Measurements from ENCODE around the gene RDH11. TPM values are rescaled to one million over a fixed set of nuclear protein-coding genes. Genes with fewer than 3 reads are reported as not detected.

RDH11 gene, protein sequence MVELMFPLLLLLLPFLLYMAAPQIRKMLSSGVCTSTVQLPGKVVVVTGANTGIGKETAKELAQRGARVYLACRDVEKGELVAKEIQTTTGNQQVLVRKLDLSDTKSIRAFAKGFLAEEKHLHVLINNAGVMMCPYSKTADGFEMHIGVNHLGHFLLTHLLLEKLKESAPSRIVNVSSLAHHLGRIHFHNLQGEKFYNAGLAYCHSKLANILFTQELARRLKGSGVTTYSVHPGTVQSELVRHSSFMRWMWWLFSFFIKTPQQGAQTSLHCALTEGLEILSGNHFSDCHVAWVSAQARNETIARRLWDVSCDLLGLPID
- total RNA-seq = 10 to 100 TPM; 56.6 to 60.4 TPM

DNA sequence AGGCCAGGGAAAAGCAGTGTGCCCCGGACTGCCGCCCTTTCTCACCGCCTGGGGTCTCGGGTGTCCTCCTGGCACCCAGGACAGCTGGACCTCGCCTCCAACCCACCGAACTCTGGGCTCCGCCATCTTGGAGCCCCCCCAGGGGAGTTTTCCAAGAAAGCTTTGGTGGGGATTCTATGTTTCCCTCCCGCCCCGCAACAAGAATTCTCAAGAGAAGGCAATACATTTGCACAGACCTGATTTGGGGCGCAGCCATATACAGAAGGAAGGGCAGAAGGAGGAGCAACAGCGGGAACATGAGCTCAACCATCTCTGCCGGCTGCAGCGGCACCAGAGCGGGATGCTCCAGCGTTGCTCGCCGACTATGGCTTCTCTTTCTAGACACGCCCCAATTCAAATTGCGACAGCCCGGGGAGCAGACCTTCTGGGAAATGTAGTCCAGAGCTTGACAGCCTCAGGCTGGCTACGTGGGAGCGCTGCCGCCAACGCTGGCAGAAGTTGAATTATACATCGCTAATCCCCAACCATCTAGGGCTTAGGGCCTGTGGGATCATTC lies at the start of gene RDH11:
Gene RDH11 (minus strand): TSS at position 371 of the 556 bp plus-strand sequence. CDS start 61 bp downstream, at position 310.
- H3K4me1 Mint-ChIP-seq = peaks cover 30% of the 10 kb centered on the region
- ChIA-PET CTCF (interaction anchor here (0.8 to 5.3 kb wide), 9 partner anchors 8 to 336 kb away, joined by 3 to 40 read pairs (median 5); partner anchors contain the start of genes ATP6V1D, PIGH and VTI1B), POLR2A (interaction anchor here (0.7 to 5.8 kb wide), 16 partner anchors 9 to 1098 kb away, joined by 3 to 69 read pairs (median 5); partner anchors contain the start of genes ATP6V1D, EIF2S1, PIGH and RAD51B)
- H3K27me3 Mint-ChIP-seq = no peaks in the 10 kb centered on the region
- H3K36me3 Mint-ChIP-seq (ENCODE audit: low read depth) = peaks cover 25% of the 10 kb centered on the region
- peak; percentile 88 for DNase-seq
- peak within 1 kb of the TSS; percentile 89 for H3K27ac Mint-ChIP-seq
- H3K9me3 Mint-ChIP-seq = no peaks in the 10 kb centered on the region
- H3K4me3 Mint-ChIP-seq = peak within 1 kb of the TSS; percentile 89

DNA sequence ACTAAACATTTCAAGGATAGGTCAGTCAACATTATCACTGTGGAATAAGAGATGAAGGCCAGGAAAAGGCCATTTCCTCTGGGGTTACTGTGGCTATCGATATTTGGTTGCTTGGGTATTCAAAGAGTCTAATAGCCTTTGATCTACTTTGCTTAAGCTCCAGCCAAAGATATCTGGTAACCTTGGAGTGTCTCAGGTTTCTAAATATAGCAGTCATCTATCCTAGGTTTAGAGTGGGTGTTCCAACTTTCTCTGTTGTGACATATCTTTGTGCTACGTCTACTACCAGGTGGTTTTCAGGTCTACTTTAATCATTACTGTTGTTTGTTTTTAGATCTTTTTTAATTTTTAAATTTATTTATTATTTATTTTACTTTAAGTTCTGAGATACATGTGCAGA lies 48.5 kb upstream of the RDH11 start:
- POLR2A ChIA-PET = no interaction called here
- no peak for DNase-seq
- Mint-ChIP-seq H3K4me1 (peaks cover 9% of the 10 kb centered on the region), H3K36me3 (ENCODE audit: low read depth) (peaks cover 14% of the 10 kb centered on the region), H3K4me3 (no peak overlapping the region), H3K27me3 (peaks cover 2% of the 10 kb centered on the region), H3K9me3 (no peaks in the 10 kb centered on the region), H3K27ac (no peak overlapping the region)
- CTCF ChIA-PET = no interaction called here

DNA sequence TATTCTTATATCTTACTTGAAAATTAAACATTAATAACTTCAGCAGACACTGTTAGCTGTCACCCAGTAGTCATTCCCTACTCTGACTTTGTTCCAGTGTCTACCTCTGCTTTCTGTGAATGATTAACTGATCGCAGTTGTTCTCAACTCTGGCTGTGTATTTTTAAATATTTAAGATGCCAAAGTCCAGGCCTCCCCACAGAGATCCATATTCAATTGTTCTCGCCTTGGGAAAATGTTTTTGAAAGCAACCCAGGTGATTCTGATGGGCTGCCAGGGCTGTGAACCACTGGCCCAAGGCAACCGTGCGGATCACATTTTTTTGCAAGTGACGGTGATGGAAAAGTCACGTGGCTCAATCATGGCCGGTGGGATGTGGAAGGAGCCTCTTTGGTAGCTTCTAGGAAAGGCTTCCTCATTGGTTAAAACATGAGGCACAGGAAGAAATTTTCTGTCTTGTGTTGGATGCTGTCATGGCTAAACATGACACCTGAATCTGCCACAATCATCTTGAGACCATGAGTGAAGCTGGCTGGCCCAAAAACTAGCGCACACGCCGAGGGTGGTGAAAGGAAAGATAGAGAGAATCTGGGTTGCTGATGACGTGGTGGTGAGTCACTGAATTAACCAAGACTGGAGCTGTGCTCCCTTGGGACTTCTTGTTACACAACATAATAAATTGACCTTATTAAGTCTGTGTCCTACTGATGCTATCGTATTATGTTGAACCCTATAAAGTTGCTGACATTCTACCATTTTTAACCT lies 43.4 kb upstream of the RDH11 start:
- H3K27ac Mint-ChIP-seq = no peak overlapping the region
- POLR2A ChIA-PET = no interaction called here
- CTCF ChIA-PET = no interaction called here
- DNase-seq = no peak
- H3K27me3 Mint-ChIP-seq = peaks cover 2% of the 10 kb centered on the region
- peaks cover 1% of the 10 kb centered on the region for H3K4me1 Mint-ChIP-seq
- no peaks in the 10 kb centered on the region for H3K9me3 Mint-ChIP-seq
- no peaks in the 10 kb centered on the region for H3K36me3 Mint-ChIP-seq (ENCODE audit: low read depth)
- H3K4me3 Mint-ChIP-seq = no peak overlapping the region

DNA sequence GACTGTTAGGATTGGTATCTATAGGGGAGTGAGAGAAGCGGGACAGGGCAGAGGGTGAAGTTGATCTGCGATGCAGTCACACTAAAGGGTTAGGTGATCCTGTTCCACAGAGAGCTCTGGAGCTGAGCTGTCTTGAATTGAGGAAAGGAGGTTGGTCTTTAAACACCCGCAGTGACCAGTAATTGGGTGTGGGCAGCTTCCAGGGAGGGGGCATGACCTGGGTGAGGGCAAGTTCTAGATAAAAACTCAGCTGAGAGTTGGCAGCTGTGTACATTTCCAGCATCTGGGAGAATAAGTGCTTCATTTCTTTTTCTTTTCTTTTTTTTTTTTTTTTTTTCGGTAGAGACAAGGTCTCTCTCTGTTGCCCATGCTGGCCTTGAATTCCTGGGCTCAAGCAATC lies 41.2 kb upstream of the RDH11 start:
- no peaks in the 10 kb centered on the region for H3K36me3 Mint-ChIP-seq (ENCODE audit: low read depth)
- peaks cover 1% of the 10 kb centered on the region for H3K4me1 Mint-ChIP-seq
- H3K27ac Mint-ChIP-seq = no peak overlapping the region
- no peak for DNase-seq
- H3K9me3 Mint-ChIP-seq = no peaks in the 10 kb centered on the region
- no peaks in the 10 kb centered on the region for H3K27me3 Mint-ChIP-seq
- H3K4me3 Mint-ChIP-seq = no peak overlapping the region
- POLR2A ChIA-PET = no interaction called here
- CTCF ChIA-PET = interaction anchor here (0.7 kb wide), 1 partner anchor 157 kb away, joined by 4 read pairs; no protein-coding TSS in a partner anchor

DNA sequence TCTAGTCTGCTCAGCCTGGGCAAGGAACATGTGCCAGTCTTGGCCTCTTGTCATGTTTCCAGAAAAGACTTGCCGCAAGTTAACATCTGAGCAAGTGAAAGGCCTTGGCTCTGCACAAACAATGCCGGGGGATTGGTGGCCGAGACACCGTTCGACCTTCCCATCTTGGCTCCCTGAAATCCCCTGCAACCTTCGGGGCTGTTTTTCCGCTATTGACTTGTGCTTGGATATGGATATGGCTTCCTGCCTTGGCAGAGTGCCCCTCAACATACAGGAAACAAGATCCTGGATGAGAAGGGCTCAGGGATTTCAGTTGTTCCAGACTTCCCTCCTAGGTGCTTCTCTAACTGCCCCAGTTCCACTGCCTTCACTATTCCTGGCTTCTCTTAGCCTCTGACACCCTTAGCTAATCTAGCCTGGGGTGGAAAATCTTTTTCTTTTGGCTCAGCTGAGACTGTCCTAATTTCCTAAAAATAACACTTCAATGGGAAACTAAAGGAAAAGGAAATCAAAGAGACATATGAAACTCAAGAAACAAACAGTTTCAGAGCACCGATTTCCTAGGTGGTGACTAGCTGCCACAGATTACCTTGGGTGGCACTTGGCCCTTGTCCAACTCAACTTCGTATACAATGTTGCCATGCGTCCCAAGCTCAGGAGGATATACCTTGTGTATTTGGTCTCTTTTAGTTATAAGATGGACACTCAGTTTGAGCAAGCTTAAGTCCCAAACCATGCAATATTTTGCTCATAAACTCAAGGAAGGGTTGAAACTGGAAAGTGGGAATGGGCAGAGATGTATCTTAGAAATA lies 40.0 kb upstream of the RDH11 start:
- H3K4me3 Mint-ChIP-seq = no peak overlapping the region
- no peak for DNase-seq
- H3K36me3 Mint-ChIP-seq (ENCODE audit: low read depth) = no peaks in the 10 kb centered on the region
- no peaks in the 10 kb centered on the region for H3K9me3 Mint-ChIP-seq
- POLR2A ChIA-PET = no interaction called here
- H3K27ac Mint-ChIP-seq = no peak overlapping the region
- CTCF ChIA-PET = no interaction called here
- peaks cover 1% of the 10 kb centered on the region for H3K4me1 Mint-ChIP-seq
- no peaks in the 10 kb centered on the region for H3K27me3 Mint-ChIP-seq

DNA sequence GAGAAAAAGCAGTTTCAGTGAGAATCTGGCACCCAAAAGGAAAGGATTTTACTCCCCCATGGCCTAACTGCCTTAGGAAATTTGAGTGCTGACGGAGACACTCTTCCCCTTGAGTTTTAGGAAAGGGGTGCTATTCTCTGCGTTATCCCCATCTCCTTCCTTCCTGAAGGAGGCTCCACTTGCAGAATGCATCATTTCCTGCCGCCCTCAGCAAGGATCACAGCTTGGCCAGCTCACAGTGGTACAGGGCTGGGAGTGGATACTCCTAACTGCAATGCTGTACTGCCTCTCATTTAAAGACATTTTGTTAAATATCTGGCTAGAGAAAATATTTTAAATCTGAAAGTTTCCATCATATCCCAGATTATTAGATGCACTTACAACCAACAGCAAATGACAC lies 39.1 kb upstream of the RDH11 start:
- CTCF ChIA-PET = no interaction called here
- Mint-ChIP-seq H3K27me3 (no peaks in the 10 kb centered on the region), H3K9me3 (no peaks in the 10 kb centered on the region), H3K36me3 (ENCODE audit: low read depth) (no peaks in the 10 kb centered on the region), H3K4me3 (no peak overlapping the region), H3K27ac (no peak overlapping the region), H3K4me1 (peaks cover 1% of the 10 kb centered on the region)
- DNase-seq = no peak
- POLR2A ChIA-PET = no interaction called here

DNA sequence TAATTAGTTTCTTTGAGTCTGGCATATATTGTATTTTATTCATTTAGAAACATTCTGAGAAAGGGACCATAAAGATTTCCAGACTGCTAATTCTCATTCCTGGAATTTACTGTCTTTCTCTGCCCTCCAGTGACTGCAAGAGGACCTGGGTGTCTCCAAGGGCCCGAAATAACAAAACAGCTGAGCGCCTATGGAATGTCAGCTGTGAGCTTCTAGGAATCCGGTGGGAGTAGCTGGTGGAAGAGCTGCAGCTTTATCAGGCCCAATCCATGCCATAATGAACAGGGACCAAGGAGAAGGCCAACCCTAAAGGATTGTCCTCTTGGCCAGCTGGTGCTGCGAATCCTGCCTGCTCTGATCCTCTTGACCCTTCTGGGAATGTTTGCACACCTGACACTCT lies 38.1 kb upstream of the RDH11 start:
- H3K4me3 Mint-ChIP-seq = no peak overlapping the region
- ChIA-PET POLR2A (no interaction called here), CTCF (no interaction called here)

DNA sequence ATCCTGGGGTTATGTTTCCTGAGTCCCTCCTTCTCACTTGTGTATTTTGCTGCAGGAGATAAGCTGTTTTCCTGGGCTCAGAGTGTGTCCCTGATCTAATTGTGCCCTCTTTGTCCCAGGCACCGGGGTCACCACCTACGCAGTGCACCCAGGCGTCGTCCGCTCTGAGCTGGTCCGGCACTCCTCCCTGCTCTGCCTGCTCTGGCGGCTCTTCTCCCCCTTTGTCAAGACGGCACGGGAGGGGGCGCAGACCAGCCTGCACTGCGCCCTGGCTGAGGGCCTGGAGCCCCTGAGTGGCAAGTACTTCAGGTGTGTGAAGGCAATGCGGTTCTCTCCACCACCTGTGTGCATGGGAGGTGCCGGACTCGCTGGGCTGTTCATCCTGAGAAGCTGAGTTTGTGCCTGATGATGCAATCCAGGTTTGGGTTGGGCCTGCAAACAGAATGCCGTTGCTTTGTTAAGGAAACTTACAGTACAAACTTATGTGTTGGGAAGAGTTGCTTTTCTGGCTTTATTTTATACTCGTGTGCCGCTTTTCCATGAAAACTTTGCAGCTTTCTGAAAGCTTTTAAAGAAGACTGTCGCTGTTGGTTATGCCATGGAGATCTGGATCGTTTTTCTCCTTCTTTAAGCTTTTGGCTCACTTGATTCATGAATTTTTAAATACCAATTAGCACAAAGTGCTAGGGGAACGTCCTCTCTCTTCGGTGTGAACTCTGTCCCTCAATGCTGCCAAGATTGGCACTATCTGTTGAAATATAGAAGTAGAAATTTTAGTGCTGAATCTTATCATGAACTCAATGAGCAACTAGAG lies 33.7 kb upstream of the RDH11 start:
- Mint-ChIP-seq H3K4me3 (no peak overlapping the region), H3K27ac (no peak overlapping the region), H3K36me3 (ENCODE audit: low read depth) (no peaks in the 10 kb centered on the region), H3K9me3 (peaks cover 3% of the 10 kb centered on the region), H3K27me3 (peaks cover 3% of the 10 kb centered on the region), H3K4me1 (no peaks in the 10 kb centered on the region)
- POLR2A ChIA-PET = no interaction called here
- CTCF ChIA-PET = interaction anchor here (0.6 kb wide), 1 partner anchor 13 kb away, joined by 5 read pairs; no protein-coding TSS in a partner anchor
- DNase-seq = no peak

More for the DNA sequence above, 38.1 kb upstream of the RDH11 start:
- no peak for DNase-seq
- no peaks in the 10 kb centered on the region for H3K27me3 Mint-ChIP-seq
- H3K4me1 Mint-ChIP-seq = no peaks in the 10 kb centered on the region
- no peaks in the 10 kb centered on the region for H3K9me3 Mint-ChIP-seq
- no peaks in the 10 kb centered on the region for H3K36me3 Mint-ChIP-seq (ENCODE audit: low read depth)
- H3K27ac Mint-ChIP-seq = no peak overlapping the region

DNA sequence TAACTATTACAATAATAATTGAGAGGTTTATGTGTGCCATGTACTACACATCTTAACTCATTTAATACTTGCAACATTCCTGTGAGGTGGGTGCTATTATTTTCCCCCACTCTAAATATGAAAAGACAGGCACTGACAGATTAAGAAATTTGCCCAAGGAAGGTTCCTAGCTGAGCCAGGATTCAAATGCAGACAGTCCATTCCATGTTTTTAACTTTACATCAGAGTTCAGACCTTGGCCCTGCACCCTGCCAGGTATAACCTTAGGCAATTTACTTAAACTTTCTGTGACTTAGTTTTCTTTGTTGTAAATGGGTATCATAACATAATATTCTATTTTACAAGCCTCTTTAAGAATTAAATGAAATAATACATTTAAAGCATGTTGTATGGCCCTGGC lies 32.7 kb upstream of the RDH11 start:
- ChIA-PET CTCF (interaction anchor here (1.1 kb wide), 1 partner anchor 61 kb away, joined by 3 read pairs; no protein-coding TSS in a partner anchor), POLR2A (no interaction called here)
- DNase-seq = no peak
- H3K9me3 Mint-ChIP-seq = peaks cover 4% of the 10 kb centered on the region
- H3K27ac Mint-ChIP-seq = no peak overlapping the region
- peaks cover 12% of the 10 kb centered on the region for H3K27me3 Mint-ChIP-seq
- no peak overlapping the region for H3K4me3 Mint-ChIP-seq
- no peaks in the 10 kb centered on the region for H3K4me1 Mint-ChIP-seq
- H3K36me3 Mint-ChIP-seq (ENCODE audit: low read depth) = no peaks in the 10 kb centered on the region

DNA sequence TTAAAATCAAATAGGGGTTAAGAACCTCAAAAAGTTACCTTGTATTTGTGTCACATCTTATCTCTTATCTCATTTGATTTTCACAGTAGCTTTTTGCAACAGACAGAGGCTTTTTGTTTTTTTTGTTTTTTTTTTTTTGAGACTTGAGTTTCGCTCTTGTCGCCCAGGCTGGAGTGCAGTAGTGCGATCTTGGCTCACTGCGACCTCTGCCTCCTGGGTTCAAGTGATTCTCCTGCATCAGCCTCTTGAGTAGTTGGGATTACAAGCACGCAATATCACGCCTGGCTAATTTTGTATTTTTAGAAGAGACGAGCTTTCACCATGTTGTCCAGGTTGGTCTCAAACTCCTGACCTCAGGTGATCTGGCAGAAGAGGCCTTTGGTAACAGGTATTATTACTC lies 31.8 kb upstream of the RDH11 start:
- Mint-ChIP-seq H3K27ac (no peak overlapping the region), H3K4me1 (peaks cover 6% of the 10 kb centered on the region), H3K36me3 (ENCODE audit: low read depth) (no peaks in the 10 kb centered on the region), H3K27me3 (peaks cover 20% of the 10 kb centered on the region), H3K4me3 (no peak overlapping the region), H3K9me3 (peaks cover 4% of the 10 kb centered on the region)
- CTCF ChIA-PET = interaction anchor here (1.1 kb wide), 1 partner anchor 60 kb away, joined by 3 read pairs; no protein-coding TSS in a partner anchor
- POLR2A ChIA-PET = no interaction called here
- no peak for DNase-seq

DNA sequence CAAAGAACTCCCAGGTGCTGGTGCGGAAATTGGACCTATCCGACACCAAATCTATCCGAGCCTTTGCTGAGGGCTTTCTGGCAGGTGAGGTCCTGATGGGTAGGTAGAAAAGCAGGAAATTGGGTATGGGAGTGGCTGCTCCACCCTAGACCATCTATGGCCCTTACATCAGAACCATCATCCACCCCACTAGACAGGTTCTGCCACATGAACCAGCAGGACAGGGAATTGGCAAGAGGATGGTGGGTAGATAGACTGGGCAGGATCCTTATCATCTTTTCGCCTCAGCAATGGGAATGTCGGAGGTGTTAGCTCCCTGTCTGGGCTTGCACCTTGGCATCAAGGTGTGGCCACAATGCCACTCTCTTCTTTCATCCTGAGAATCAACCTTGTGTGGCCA lies 29.6 kb upstream of the RDH11 start:
- POLR2A ChIA-PET = no interaction called here
- Mint-ChIP-seq H3K36me3 (ENCODE audit: low read depth) (no peaks in the 10 kb centered on the region), H3K27me3 (peaks cover 35% of the 10 kb centered on the region), H3K4me1 (peaks cover 21% of the 10 kb centered on the region), H3K4me3 (no peak overlapping the region), H3K27ac (no peak overlapping the region), H3K9me3 (peaks cover 4% of the 10 kb centered on the region)
- no peak for DNase-seq
- CTCF ChIA-PET = no interaction called here

DNA sequence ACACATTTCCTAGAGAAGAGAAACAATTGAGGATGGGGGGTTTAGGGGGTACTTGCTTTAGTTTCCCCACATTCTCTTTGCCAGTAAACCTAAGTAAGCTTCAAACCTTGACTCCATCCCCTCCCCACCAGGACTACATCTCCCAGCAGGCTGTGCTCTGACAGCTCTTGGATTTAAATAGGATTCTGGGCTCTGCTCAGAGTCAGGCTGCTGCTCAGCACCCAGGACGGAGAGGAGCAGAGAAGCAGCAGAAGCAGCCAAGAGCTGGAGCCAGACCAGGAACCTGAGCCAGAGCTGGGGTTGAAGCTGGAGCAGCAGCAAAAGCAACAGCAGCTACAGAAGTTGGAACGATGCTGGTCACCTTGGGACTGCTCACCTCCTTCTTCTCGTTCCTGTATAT lies 26.7 kb upstream of the RDH11 start:
- ChIA-PET CTCF (interaction anchor here (0.9 kb wide), 1 partner anchor 63 kb away, joined by 3 read pairs; no protein-coding TSS in a partner anchor), POLR2A (interaction anchor here (1.5 kb wide), 1 partner anchor 38 kb away, joined by 3 read pairs; no protein-coding TSS in a partner anchor)
- DNase-seq = no peak

More for the DNA sequence above, 26.7 kb upstream of the RDH11 start:
- Mint-ChIP-seq H3K4me1 (peaks cover 23% of the 10 kb centered on the region), H3K36me3 (ENCODE audit: low read depth) (no peaks in the 10 kb centered on the region), H3K4me3 (no peak overlapping the region), H3K27me3 (peaks cover 38% of the 10 kb centered on the region), H3K9me3 (peaks cover 4% of the 10 kb centered on the region), H3K27ac (no peak overlapping the region)

Data from activated CD4-positive, alpha-beta memory T cell treated with anti-CD3 and anti-CD28 coated beads, Interleukin-2, amount 10 ng/mL, durations not matched to agents 7 days and 5 days (primary cell).